ENCODE data around the gene CTDP1.

- TF ChIP-seq, protein P1, sequence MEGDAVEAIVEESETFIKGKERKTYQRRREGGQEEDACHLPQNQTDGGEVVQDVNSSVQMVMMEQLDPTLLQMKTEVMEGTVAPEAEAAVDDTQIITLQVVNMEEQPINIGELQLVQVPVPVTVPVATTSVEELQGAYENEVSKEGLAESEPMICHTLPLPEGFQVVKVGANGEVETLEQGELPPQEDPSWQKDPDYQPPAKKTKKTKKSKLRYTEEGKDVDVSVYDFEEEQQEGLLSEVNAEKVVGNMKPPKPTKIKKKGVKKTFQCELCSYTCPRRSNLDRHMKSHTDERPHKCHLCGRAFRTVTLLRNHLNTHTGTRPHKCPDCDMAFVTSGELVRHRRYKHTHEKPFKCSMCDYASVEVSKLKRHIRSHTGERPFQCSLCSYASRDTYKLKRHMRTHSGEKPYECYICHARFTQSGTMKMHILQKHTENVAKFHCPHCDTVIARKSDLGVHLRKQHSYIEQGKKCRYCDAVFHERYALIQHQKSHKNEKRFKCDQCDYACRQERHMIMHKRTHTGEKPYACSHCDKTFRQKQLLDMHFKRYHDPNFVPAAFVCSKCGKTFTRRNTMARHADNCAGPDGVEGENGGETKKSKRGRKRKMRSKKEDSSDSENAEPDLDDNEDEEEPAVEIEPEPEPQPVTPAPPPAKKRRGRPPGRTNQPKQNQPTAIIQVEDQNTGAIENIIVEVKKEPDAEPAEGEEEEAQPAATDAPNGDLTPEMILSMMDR (conservative IDR thresholded peaks at IDR 0.05 in 1 of 2, IDR thresholded peaks at IDR 0.05 in 1 of 2; ENCODE audit: extremely low read depth in 1 of 2, insufficient read depth in 1 of 2, low read depth in 1 of 2, low read length in 2 of 2): no peak
- no peak for TF ChIP-seq EZH2 (IDR thresholded peaks at IDR 0.05; ENCODE audit: borderline replicate concordance, low read length)
Measured at GRCh38 chr18:79717555-79718074, 38.0 kb downstream of the CTDP1 start.

Data from mammary epithelial cell (primary cell).